ENCODE data around the gene FADS1.

GRCh38 chr11:61793083-61793828, 23.5 kb downstream of the FADS1 start:
- TF ChIP-seq CTCF (IDR thresholded peaks at IDR 0.05; ENCODE audit: low read depth, low read length, poor library complexity, severe bottlenecking) (no peak), EZH2phosphoT487 (IDR thresholded peaks at IDR 0.05; ENCODE audit: borderline replicate concordance, low read length) (no peak)
